Panc1 (cell line): ENCODE measurements around the gene ZFP30. TPM values are rescaled to one million over a fixed set of nuclear protein-coding genes. Genes with fewer than 3 reads are reported as not detected.
"Not testable (repeated sequence)": the region's sequence is repeated elsewhere in the genome, so short reads cannot be mapped to it uniquely, and the experiment has no call there.

Experiments
- ATAC-seq: fragments of 200-7000 bp; cut with Tn5 transposase; 2 replicates; pipeline ENCODE4 v1.9.1; 2020; ENCODE audit warnings: mild to moderate bottlenecking, moderate library complexity
- BruUV-seq: library from RNA; stranded (reverse); fragments of 400-500 nt; replicated peaks from 2 replicates; lab custom pipeline; 2021; lab: Mats Ljungman, UMichigan
- CTCF ChIA-PET: fragments of 300-600 bp; sonication (Branson Sonifier 250); formaldehyde crosslinking; loops from one replicate; lab custom pipeline; 2022; ENCODE audit warnings: antibody characterized with exemption; lab: Charles Lee
- POLR2A ChIA-PET: fragments of 300-600 bp; sonication (Branson Sonifier 250); formaldehyde crosslinking; loops from one replicate; lab custom pipeline; 2022; ENCODE audit warnings: antibody characterized with exemption; lab: Charles Lee
- DNase-seq: peaks from one replicate; pipeline ENCODE4 v3.0.0-alpha.2; 2010; ENCODE audit warnings: low read depth, low spot score
- H3K27ac ChIP-seq: 2 replicates; pipeline ENCODE4 v1.5.1; 2011; ENCODE audit warnings: mild to moderate bottlenecking, low read length, inconsistent platforms
- H3K27me3 ChIP-seq: fragments of 200-500 bp; sonication (Bioruptor generic); 2 replicates; pipeline ENCODE4 v1.6.0; 2014; ENCODE audit warnings: low read length, inconsistent platforms; ENCODE audit not compliant: control insufficient read depth, insufficient read depth
- H3K36me3 ChIP-seq: fragments of 200-500 bp; sonication (Bioruptor generic); 2 replicates; pipeline ENCODE4 v1.5.1; 2014; ENCODE audit warnings: inconsistent platforms, mild to moderate bottlenecking, low read length, moderate library complexity; ENCODE audit not compliant: control insufficient read depth, insufficient read depth
- H3K4me1 ChIP-seq: 2 replicates; pipeline ENCODE4 v1.5.1; 2011; ENCODE audit warnings: inconsistent platforms, mild to moderate bottlenecking, low read length, moderate library complexity; ENCODE audit not compliant: control insufficient read depth, insufficient read depth
- H3K4me3 ChIP-seq, 2 experiments: 2 replicates each; pipeline ENCODE4 v1.5.1; 2011 to 2012; ENCODE audit warnings: low read depth in 2 of 2, low read length in 2 of 2, mild to moderate bottlenecking in 2 of 2, inconsistent platforms in 1 of 2, moderate library complexity in 1 of 2
- H3K9me3 ChIP-seq: fragments of 200-500 bp; sonication (Bioruptor generic); 2 replicates; pipeline ENCODE4 v1.5.1; 2014; ENCODE audit warnings: low read depth, mild to moderate bottlenecking, inconsistent platforms, low read length, moderate library complexity; ENCODE audit not compliant: control insufficient read depth, insufficient read depth
- CTCF ChIP-seq: fragments of 450-650 bp; IDR thresholded peaks from 2 replicates; pipeline ENCODE4 v1.5.1; 2017; ENCODE audit warnings: mild to moderate bottlenecking
- POLR2AphosphoS5 ChIP-seq: IDR thresholded peaks from 2 replicates; pipeline ENCODE4 v1.6.1; 2012; ENCODE audit warnings: mild to moderate bottlenecking, low read depth, low read length, moderate library complexity
- REST ChIP-seq, 2 experiments: IDR thresholded peaks; 2 replicates each; pipeline ENCODE4 v1.6.1; 2011 to 2012; ENCODE audit warnings: low read depth in 2 of 2, control low read depth in 1 of 2, low read length in 1 of 2, mild to moderate bottlenecking in 1 of 2, moderate library complexity in 1 of 2; ENCODE audit not compliant: insufficient read depth in 1 of 2
- SIN3A ChIP-seq: IDR thresholded peaks from 2 replicates; pipeline ENCODE4 v1.6.1; 2012; ENCODE audit warnings: low read depth, mild to moderate bottlenecking, low read length, moderate library complexity, borderline replicate concordance; ENCODE audit not compliant: insufficient read depth
- TCF7L2 ChIP-seq: IDR thresholded peaks from 2 replicates; pipeline ENCODE4 v1.6.1; 2011; ENCODE audit warnings: mild to moderate bottlenecking, low read depth, low read length, inconsistent platforms
- in situ Hi-C: cut with HindIII; loops from 2 replicates; pipeline ENCODE4 v1.10.0; 2016; ENCODE audit warnings: low sequenced_read_pairs, low pct_unique_long_range_greater_than_20kb
- intact Hi-C: fragments of 100-400 bp; cut with micrococcal nuclease; formaldehyde crosslinking; loops from one replicate; pipeline ENCODE4 v1.10.0; 2022; ENCODE audit not compliant: unreplicated experiment
- total RNA-seq: library from RNA; stranded (reverse); gene quantifications from one replicate; pipeline ENCODE4 v1.2.1, GENCODE V29; 2021; ENCODE audit not compliant: unreplicated experiment

ZFP30 gene
- total RNA-seq, 1 experiment from 2014 or later: 22.0 TPM

GRCh38 chr19:37657157-37657556 lies 1.9 kb upstream of the ZFP30 start:
- CTCF ChIA-PET, H3K27me3 ChIP-seq, ATAC-seq, H3K4me3 ChIP-seq, DNase-seq, H3K36me3 ChIP-seq, in situ Hi-C loops, H3K4me1 ChIP-seq, intact Hi-C loops, BruUV-seq, H3K27ac ChIP-seq, POLR2A ChIA-PET: not testable (repeated sequence)
- H3K9me3 ChIP-seq: peaks cover 29% of the 10 kb centered on the region

GRCh38 chr19:37655689-37656371 lies 565 bp upstream of the ZFP30 start:
- Histone ChIP-seq H3K4me1 (peaks cover 8% of the 10 kb centered on the region; the same call in 1 of the 2 replicates), H3K36me3 (no peaks in the 10 kb centered on the region), H3K27ac (peak overlapping the region; percentile 97), H3K9me3 (peaks cover 37% of the 10 kb centered on the region), H3K4me3 (peak overlapping the region; percentile 73 to 93), H3K27me3 (no peaks in the 10 kb centered on the region)
- intact Hi-C loops (no loop called here), in situ Hi-C loops (no loop called here)
- ATAC-seq: peak; percentile 89
- TF ChIP-seq SIN3A (no peak; the same call in 1 of the 2 replicates), CTCF (no peak), POLR2AphosphoS5 (peak; percentile 69; the same call in 1 of the 2 replicates), REST (IDR thresholded peaks at IDR 0.05; ENCODE audit: insufficient read depth in 1 of 2, low read depth in 2 of 2, low read length in 1 of 2) (peak in 1 of 2 experiments; percentile 54; a peak in 1 of 4 replicates), TCF7L2 (peak; percentile 75)
- TSS peak; percentile 62 for BruUV-seq
- POLR2A ChIA-PET: interaction anchor here (0.7 kb wide), 1 partner anchor 8 kb away, joined by 5 read pairs; no protein-coding TSS in a partner anchor
- peak; percentile 71 for DNase-seq
- CTCF ChIA-PET: no interaction called here
